Measurements from ENCODE around the gene KLHL29.

DNA sequence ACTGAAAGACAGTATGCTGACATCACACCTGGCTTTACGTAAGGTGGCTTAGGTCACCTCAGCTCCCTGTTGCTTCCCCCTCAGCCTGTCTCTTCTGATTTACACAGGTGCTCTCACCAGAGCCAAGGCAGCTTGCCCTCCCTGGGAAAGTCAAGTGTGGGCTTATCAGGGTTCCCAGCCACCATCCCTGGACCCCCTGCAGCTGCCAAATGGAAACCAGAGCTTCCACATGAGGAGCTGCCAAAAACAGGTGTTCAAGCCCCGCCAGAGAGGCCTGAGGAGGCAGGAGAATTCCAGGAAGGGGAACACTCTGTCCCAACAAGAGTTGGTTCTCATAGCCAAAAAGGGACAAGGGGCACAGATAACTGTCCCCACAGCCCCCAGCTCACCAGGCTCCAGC, 275.3 kb downstream of the KLHL29 start:
- TF ChIP-seq ZNF274 (IDR thresholded peaks at IDR 0.05; ENCODE audit: insufficient read depth, insufficient read length) (no peak), POLR2A (IDR thresholded peaks at IDR 0.05; ENCODE audit: low read depth, low read length) (no peak), MYC (IDR thresholded peaks at IDR 0.05; ENCODE audit: insufficient read depth, insufficient read length, insufficient replicate concordance, low read length, severe bottlenecking) (no peak), POLR2AphosphoS5 (IDR thresholded peaks at IDR 0.05; ENCODE audit: low read length) (no peak), IRF4 (IDR thresholded peaks at IDR 0.05; ENCODE audit: low read depth, low read length) (no peak), LARP7 (IDR thresholded peaks at IDR 0.05) (no peak), ZNF384 (IDR thresholded peaks at IDR 0.05; ENCODE audit: borderline replicate concordance, low read depth, low read length) (no peak), IKZF1 (conservative IDR thresholded peaks at IDR 0.05) (no peak), PAX5 (IDR thresholded peaks at IDR 0.05; ENCODE audit: borderline replicate concordance, low read depth, low read length) (no peak)
- TF ChIP-seq, protein P1, sequence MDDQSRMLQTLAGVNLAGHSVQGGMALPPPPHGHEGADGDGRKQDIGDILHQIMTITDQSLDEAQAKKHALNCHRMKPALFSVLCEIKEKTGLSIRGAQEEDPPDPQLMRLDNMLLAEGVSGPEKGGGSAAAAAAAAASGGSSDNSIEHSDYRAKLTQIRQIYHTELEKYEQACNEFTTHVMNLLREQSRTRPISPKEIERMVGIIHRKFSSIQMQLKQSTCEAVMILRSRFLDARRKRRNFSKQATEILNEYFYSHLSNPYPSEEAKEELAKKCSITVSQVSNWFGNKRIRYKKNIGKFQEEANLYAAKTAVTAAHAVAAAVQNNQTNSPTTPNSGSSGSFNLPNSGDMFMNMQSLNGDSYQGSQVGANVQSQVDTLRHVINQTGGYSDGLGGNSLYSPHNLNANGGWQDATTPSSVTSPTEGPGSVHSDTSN (IDR thresholded peaks at IDR 0.05; ENCODE audit: insufficient replicate concordance, low read depth, low read length): no peak
- TF ChIP-seq, protein P2, sequence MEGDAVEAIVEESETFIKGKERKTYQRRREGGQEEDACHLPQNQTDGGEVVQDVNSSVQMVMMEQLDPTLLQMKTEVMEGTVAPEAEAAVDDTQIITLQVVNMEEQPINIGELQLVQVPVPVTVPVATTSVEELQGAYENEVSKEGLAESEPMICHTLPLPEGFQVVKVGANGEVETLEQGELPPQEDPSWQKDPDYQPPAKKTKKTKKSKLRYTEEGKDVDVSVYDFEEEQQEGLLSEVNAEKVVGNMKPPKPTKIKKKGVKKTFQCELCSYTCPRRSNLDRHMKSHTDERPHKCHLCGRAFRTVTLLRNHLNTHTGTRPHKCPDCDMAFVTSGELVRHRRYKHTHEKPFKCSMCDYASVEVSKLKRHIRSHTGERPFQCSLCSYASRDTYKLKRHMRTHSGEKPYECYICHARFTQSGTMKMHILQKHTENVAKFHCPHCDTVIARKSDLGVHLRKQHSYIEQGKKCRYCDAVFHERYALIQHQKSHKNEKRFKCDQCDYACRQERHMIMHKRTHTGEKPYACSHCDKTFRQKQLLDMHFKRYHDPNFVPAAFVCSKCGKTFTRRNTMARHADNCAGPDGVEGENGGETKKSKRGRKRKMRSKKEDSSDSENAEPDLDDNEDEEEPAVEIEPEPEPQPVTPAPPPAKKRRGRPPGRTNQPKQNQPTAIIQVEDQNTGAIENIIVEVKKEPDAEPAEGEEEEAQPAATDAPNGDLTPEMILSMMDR (IDR thresholded peaks at IDR 0.05 in 2 of 3, conservative IDR thresholded peaks at IDR 0.05 in 1 of 3; ENCODE audit: control insufficient read depth in 2 of 3, extremely low read depth in 1 of 3, insufficient read depth in 1 of 3, low read depth in 3 of 3, low read length in 3 of 3): no peak
- TF ChIP-seq, protein P3, sequence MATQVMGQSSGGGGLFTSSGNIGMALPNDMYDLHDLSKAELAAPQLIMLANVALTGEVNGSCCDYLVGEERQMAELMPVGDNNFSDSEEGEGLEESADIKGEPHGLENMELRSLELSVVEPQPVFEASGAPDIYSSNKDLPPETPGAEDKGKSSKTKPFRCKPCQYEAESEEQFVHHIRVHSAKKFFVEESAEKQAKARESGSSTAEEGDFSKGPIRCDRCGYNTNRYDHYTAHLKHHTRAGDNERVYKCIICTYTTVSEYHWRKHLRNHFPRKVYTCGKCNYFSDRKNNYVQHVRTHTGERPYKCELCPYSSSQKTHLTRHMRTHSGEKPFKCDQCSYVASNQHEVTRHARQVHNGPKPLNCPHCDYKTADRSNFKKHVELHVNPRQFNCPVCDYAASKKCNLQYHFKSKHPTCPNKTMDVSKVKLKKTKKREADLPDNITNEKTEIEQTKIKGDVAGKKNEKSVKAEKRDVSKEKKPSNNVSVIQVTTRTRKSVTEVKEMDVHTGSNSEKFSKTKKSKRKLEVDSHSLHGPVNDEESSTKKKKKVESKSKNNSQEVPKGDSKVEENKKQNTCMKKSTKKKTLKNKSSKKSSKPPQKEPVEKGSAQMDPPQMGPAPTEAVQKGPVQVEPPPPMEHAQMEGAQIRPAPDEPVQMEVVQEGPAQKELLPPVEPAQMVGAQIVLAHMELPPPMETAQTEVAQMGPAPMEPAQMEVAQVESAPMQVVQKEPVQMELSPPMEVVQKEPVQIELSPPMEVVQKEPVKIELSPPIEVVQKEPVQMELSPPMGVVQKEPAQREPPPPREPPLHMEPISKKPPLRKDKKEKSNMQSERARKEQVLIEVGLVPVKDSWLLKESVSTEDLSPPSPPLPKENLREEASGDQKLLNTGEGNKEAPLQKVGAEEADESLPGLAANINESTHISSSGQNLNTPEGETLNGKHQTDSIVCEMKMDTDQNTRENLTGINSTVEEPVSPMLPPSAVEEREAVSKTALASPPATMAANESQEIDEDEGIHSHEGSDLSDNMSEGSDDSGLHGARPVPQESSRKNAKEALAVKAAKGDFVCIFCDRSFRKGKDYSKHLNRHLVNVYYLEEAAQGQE (IDR thresholded peaks at IDR 0.05; ENCODE audit: low read depth, low read length): no peak
- TF ChIP-seq, protein P4, sequence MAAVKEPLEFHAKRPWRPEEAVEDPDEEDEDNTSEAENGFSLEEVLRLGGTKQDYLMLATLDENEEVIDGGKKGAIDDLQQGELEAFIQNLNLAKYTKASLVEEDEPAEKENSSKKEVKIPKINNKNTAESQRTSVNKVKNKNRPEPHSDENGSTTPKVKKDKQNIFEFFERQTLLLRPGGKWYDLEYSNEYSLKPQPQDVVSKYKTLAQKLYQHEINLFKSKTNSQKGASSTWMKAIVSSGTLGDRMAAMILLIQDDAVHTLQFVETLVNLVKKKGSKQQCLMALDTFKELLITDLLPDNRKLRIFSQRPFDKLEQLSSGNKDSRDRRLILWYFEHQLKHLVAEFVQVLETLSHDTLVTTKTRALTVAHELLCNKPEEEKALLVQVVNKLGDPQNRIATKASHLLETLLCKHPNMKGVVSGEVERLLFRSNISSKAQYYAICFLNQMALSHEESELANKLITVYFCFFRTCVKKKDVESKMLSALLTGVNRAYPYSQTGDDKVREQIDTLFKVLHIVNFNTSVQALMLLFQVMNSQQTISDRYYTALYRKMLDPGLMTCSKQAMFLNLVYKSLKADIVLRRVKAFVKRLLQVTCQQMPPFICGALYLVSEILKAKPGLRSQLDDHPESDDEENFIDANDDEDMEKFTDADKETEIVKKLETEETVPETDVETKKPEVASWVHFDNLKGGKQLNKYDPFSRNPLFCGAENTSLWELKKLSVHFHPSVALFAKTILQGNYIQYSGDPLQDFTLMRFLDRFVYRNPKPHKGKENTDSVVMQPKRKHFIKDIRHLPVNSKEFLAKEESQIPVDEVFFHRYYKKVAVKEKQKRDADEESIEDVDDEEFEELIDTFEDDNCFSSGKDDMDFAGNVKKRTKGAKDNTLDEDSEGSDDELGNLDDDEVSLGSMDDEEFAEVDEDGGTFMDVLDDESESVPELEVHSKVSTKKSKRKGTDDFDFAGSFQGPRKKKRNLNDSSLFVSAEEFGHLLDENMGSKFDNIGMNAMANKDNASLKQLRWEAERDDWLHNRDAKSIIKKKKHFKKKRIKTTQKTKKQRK (IDR thresholded peaks at IDR 0.05; ENCODE audit: low read depth, low read length): no peak
